ENCODE measurements around the gene IL1RAPL2. TPM values are rescaled to one million over a fixed set of nuclear protein-coding genes. Genes with fewer than 3 reads are reported as not detected.

Gene IL1RAPL2
- total and polyA plus RNA-seq, 10 of the 15 experiments (the other 5 are each of a cell fraction or from before 2014, with no cell fraction given), result 0.19 TPM; not detected in 9

DNA sequence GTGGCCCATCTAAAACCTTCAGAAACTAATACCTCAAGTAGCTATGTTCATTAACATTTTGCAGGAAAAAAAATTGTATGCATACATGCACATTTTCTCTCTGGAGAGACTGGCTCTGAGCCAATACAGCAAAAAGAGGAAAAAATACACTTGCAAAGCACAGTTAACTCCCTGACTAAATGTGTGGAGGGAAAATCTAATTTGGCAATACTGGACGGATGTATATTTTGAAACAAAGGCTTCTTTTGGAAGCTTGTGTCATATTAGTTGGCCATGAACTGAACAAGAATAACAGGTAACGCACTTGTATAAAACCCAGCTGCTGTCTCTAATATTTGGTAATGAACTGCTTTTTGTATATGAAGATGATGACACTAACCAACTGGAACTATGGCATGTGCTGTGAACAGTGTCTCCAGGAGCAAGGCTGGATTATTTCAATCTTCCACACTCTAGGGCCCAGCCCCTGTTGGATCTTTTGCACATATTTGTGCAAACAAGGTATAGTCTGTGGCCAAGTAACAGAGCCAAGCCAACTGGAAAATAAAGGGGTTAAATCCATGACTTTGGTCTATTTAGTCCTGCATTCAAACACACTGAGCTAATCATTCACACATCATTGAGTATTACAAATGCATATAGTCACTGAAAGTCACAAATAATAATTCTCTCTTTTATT is 1188.4 kb downstream of the IL1RAPL2 start (continued):
- no peak for TF ChIP-seq KLF5 (IDR thresholded peaks at IDR 0.05; ENCODE audit: partially characterized antibody)
- no peak for TF ChIP-seq WRNIP1 (IDR thresholded peaks at IDR 0.05; ENCODE audit: borderline replicate concordance, low read depth, low read length)
- TF ChIP-seq IRF4 (IDR thresholded peaks at IDR 0.05; ENCODE audit: low read depth, low read length), result no peak

DNA sequence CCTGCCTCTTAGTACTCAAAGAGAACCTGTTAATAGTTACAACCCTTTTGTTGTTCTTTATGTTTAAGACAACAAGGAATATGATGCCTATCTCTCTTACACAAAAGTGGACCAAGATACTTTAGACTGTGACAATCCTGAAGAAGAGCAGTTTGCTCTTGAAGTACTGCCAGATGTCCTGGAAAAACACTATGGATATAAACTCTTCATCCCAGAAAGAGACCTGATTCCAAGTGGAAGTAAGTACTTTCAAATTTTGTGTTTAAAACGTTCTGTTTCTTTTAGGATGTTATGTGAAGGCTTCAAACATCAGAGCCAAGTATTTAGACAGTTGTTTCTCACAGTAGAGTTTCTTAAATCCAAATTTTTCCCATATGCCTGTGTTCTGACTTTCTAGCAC is 1189.1 kb downstream of the IL1RAPL2 start:
- no peaks in the 10 kb centered on the region for H3K27me3 ChIP-seq (replicated peaks in 1 of 2; ENCODE audit: control insufficient read depth in 2 of 2, insufficient read depth in 2 of 2, low read length in 1 of 2)
- ChIA-PET RAD21 (ENCODE audit: unreplicated experiment) (no interaction called here), SMC1A (ENCODE audit: uncharacterized antibody, unreplicated experiment) (no interaction called here), CTCF (no interaction called here), POLR2A (no interaction called here)
- DNase-seq (ENCODE audit: low read depth, low spot score), result no peak
- H3K9me3 ChIP-seq (replicated peaks; ENCODE audit: control insufficient read depth, insufficient read depth, low read length), result no peaks in the 10 kb centered on the region
- in situ Hi-C loops (cut with MboI) (no loop called here), intact Hi-C loops (cut with micrococcal nuclease; ENCODE audit: unreplicated experiment) (no loop called here)
- H3K4me2 ChIP-seq (ENCODE audit: control insufficient read depth, insufficient read depth), result no peak overlapping the region
- no peaks in the 10 kb centered on the region for H3K79me2 ChIP-seq (ENCODE audit: control insufficient read depth, insufficient read depth, low read length)
- no TSS peak for BruUV-seq (replicated peaks)
- TF ChIP-seq TARDBP (IDR thresholded peaks at IDR 0.05; ENCODE audit: borderline replicate concordance) (no peak), RB1 (IDR thresholded peaks at IDR 0.05; ENCODE audit: borderline replicate concordance) (no peak), PML (IDR thresholded peaks at IDR 0.05; ENCODE audit: low read length) (no peak), SPI1 (IDR thresholded peaks at IDR 0.05; ENCODE audit: borderline replicate concordance, insufficient read depth, low read depth, low read length) (no peak), SMAD5 (IDR thresholded peaks at IDR 0.05; ENCODE audit: low read depth) (no peak), ZZZ3 (IDR thresholded peaks at IDR 0.05; ENCODE audit: control insufficient read depth, insufficient read length, low read depth) (no peak), CREM (IDR thresholded peaks at IDR 0.05; ENCODE audit: low read depth) (no peak)
- no peak overlapping the region for H3K27ac ChIP-seq (ENCODE audit: control insufficient read depth, insufficient read depth)
- WGBS (ENCODE audit: insufficient coverage, insufficient replicate concordance, low lambda C conversion rate, missing lambda C conversion rate), result 0% methylated on average over 1 of the region's 1 CpG
- FAIRE-seq, result no peak
- H4K20me1 ChIP-seq (ENCODE audit: control insufficient read depth, insufficient read depth), result no peaks in the 10 kb centered on the region
- no peak overlapping the region for H3K9ac ChIP-seq (ENCODE audit: control insufficient read depth, insufficient read depth, low read length)
- no peaks in the 10 kb centered on the region for H3K36me3 ChIP-seq (ENCODE audit: control insufficient read depth in 2 of 2, insufficient read depth in 2 of 2, low read length in 1 of 2)
- H2AFZ ChIP-seq (ENCODE audit: control insufficient read depth, low read depth, low read length), result no peak overlapping the region
- ATAC-seq, result no peak
- H3K4me3 ChIP-seq, result no peak overlapping the region
- no peaks in the 10 kb centered on the region for H3K4me1 ChIP-seq (ENCODE audit: control insufficient read depth, insufficient read depth, low read length)
